ENCODE results near the gene RCCD1.
A peak's percentile ranks its signal among the peaks of the same experiment; 100 is the strongest.

The RCCD1 gene

DNA sequence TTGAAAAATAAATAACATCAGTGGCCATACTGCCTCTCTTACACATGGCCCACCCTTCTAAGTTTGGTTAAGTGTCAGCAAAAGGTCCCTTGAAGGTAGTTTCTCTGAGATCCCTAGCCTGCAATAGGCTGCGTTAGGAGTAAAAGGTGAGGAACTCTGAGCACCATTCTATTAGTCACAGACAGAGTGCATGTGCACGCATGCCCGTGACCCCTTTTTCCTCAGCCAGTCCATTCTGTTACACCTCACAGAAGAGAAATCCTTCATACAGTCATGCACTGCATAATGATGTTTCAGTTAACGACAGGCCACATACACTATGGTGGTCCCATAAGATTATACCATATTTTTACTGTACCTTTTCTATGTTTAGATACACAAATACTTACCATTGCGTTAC, 12.5 kb downstream of the RCCD1 start:
- no peaks in the 10 kb centered on the region for H3K27me3 ChIP-seq (ENCODE audit: insufficient read depth, low read length)
- no peaks in the 10 kb centered on the region for H3K4me1 ChIP-seq (ENCODE audit: control insufficient read depth in 1 of 2, insufficient read depth in 2 of 2, low read length in 2 of 2)
- peaks cover 30 to 52% of the 10 kb centered on the region in 2 experiments for H3K36me3 ChIP-seq (ENCODE audit: control insufficient read depth in 1 of 2, insufficient read depth in 2 of 2, low read length in 2 of 2)
- H2BK120ac ChIP-seq (ENCODE audit: insufficient read depth, low read length, poor library complexity): no peak overlapping the region
- H3K9me3 ChIP-seq (ENCODE audit: insufficient read depth, low read depth, low read length): peaks cover 4% of the 10 kb centered on the region
- no peaks in the 10 kb centered on the region for H3K79me1 ChIP-seq (ENCODE audit: low read length)
- H3K9ac ChIP-seq (ENCODE audit: low read length): no peak overlapping the region
- no peak overlapping the region for H2AK5ac ChIP-seq (ENCODE audit: low read length)
- no peak overlapping the region for H3K4me2 ChIP-seq (ENCODE audit: low read length)
- no peak overlapping the region for H2BK5ac ChIP-seq (ENCODE audit: low read depth, low read length, poor library complexity)
- no CpG with 5 or more reads among the region's 5 CpGs for WGBS (ENCODE audit: extremely low coverage, insufficient coverage, insufficient read length)
- no peak overlapping the region for H3K4ac ChIP-seq (ENCODE audit: low read depth, low read length)
- H4K91ac ChIP-seq (ENCODE audit: low read depth, low read length): no peak overlapping the region
- H3K18ac ChIP-seq (ENCODE audit: low read length): no peak overlapping the region
- no peak overlapping the region for H3K4me3 ChIP-seq (ENCODE audit: low read depth, low read length)
- DNase-seq: no peak
- H2AFZ ChIP-seq (ENCODE audit: insufficient read depth, low read length, poor library complexity): no peak overlapping the region
- no peak overlapping the region for H2BK12ac ChIP-seq (ENCODE audit: low read length)
- H3K79me2 ChIP-seq (ENCODE audit: control insufficient read depth, insufficient read depth, low read length, poor library complexity): no peaks in the 10 kb centered on the region
- no peak overlapping the region for H4K8ac ChIP-seq (ENCODE audit: low read depth, low read length)
- no peak overlapping the region for H3K23ac ChIP-seq (ENCODE audit: low read length)
- no peak overlapping the region for H3K27ac ChIP-seq (ENCODE audit: low read depth, low read length)
- no peak overlapping the region for H3K14ac ChIP-seq (ENCODE audit: low read length)
- H4K12ac ChIP-seq (ENCODE audit: low read depth, low read length): no peak overlapping the region

DNA sequence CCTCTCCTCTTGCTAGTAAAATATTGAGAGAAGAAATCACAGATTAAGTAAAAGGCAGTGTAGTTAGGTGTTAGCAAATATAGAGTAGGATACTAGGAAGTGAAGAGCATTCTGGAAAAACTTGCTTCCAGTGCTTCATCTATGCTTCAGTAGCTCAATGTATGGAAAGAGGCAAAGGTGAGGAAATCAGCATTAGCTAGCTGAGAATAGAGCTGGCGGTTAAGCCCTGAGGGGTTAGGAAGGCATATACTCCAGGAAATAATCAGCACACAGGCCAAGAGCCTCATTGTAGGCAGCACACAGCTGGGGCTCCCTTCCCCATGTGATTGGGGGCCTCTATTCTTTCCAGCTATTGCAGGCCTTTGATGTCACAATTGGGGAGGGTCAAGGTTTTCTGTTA, 13.8 kb downstream of the RCCD1 start:
- Histone ChIP-seq H2BK12ac (ENCODE audit: low read length) (no peak overlapping the region), H3K79me2 (ENCODE audit: control insufficient read depth, insufficient read depth, low read length, poor library complexity) (no peaks in the 10 kb centered on the region), H3K23ac (ENCODE audit: low read length) (no peak overlapping the region), H3K27me3 (ENCODE audit: insufficient read depth, low read length) (no peaks in the 10 kb centered on the region), H3K14ac (ENCODE audit: low read length) (no peak overlapping the region), H4K91ac (ENCODE audit: low read depth, low read length) (no peak overlapping the region), H3K4me1 (ENCODE audit: control insufficient read depth in 1 of 2, insufficient read depth in 2 of 2, low read length in 2 of 2) (no peaks in the 10 kb centered on the region), H3K4me2 (ENCODE audit: low read length) (no peak overlapping the region), H2BK5ac (ENCODE audit: low read depth, low read length, poor library complexity) (no peak overlapping the region), H4K8ac (ENCODE audit: low read depth, low read length) (no peak overlapping the region), H3K27ac (ENCODE audit: low read depth, low read length) (no peak overlapping the region), H3K4me3 (ENCODE audit: low read depth, low read length) (no peak overlapping the region), H3K79me1 (ENCODE audit: low read length) (no peaks in the 10 kb centered on the region), H2BK120ac (ENCODE audit: insufficient read depth, low read length, poor library complexity) (no peak overlapping the region), H3K9me3 (ENCODE audit: insufficient read depth, low read depth, low read length) (peaks cover 4% of the 10 kb centered on the region), H3K9ac (ENCODE audit: low read length) (no peak overlapping the region), H4K12ac (ENCODE audit: low read depth, low read length) (no peak overlapping the region), H2AK5ac (ENCODE audit: low read length) (no peak overlapping the region), H2AFZ (ENCODE audit: insufficient read depth, low read length, poor library complexity) (no peak overlapping the region), H3K18ac (ENCODE audit: low read length) (no peak overlapping the region), H3K4ac (ENCODE audit: low read depth, low read length) (no peak overlapping the region), H3K36me3 (ENCODE audit: control insufficient read depth in 1 of 2, insufficient read depth in 2 of 2, low read length in 2 of 2) (peaks cover 35 to 63% of the 10 kb centered on the region in 2 experiments)
- WGBS (ENCODE audit: extremely low coverage, insufficient coverage, insufficient read length): no CpG with 5 or more reads among the region's 1 CpG
- peak in 1 of 2 donors; percentile 26 for DNase-seq

DNA sequence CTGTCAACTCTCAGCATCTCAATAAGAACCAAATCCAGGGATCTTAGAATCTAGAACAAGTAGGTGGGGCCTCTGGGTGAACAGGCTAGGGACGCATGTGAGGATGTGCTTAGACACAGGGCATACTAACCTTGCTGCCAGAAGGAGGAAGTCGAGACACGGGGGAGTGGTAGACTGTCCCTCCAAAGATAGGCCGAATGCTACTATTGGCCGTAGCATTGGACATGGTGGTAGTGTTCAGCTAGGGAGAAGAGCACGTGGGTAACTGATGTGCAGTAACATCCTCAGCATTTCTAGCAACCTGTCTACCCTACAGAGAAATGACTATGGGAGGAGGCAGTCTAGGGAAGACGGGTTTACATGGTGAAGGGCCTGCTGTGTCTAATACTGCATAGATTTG, 15.6 kb downstream of the RCCD1 start:
- no peaks in the 10 kb centered on the region for H3K27me3 ChIP-seq (ENCODE audit: insufficient read depth, low read length)
- no peak overlapping the region for H3K14ac ChIP-seq (ENCODE audit: low read length)
- no peak overlapping the region for H2AFZ ChIP-seq (ENCODE audit: insufficient read depth, low read length, poor library complexity)
- H2AK5ac ChIP-seq (ENCODE audit: low read length): no peak overlapping the region
- H3K4me3 ChIP-seq (ENCODE audit: low read depth, low read length): no peak overlapping the region
- peaks cover 4% of the 10 kb centered on the region for H3K9me3 ChIP-seq (ENCODE audit: insufficient read depth, low read depth, low read length)
- no peak overlapping the region for H4K8ac ChIP-seq (ENCODE audit: low read depth, low read length)
- H3K79me1 ChIP-seq (ENCODE audit: low read length): no peaks in the 10 kb centered on the region
- no peak overlapping the region for H2BK12ac ChIP-seq (ENCODE audit: low read length)
- H3K36me3 ChIP-seq (ENCODE audit: control insufficient read depth in 1 of 2, insufficient read depth in 2 of 2, low read length in 2 of 2): peaks cover 40 to 77% of the 10 kb centered on the region in 2 experiments
- no CpG with 5 or more reads among the region's 7 CpGs for WGBS (ENCODE audit: extremely low coverage, insufficient coverage, insufficient read length)
- no peak overlapping the region for H3K27ac ChIP-seq (ENCODE audit: low read depth, low read length)
- no peak overlapping the region for H2BK120ac ChIP-seq (ENCODE audit: insufficient read depth, low read length, poor library complexity)
- no peak overlapping the region for H3K4me2 ChIP-seq (ENCODE audit: low read length)
- H3K23ac ChIP-seq (ENCODE audit: low read length): no peak overlapping the region
- no peak overlapping the region for H4K91ac ChIP-seq (ENCODE audit: low read depth, low read length)
- DNase-seq: no peak
- H3K18ac ChIP-seq (ENCODE audit: low read length): no peak overlapping the region
- H3K79me2 ChIP-seq (ENCODE audit: control insufficient read depth, insufficient read depth, low read length, poor library complexity): no peaks in the 10 kb centered on the region
- no peak overlapping the region for H3K4ac ChIP-seq (ENCODE audit: low read depth, low read length)
- no peak overlapping the region for H4K12ac ChIP-seq (ENCODE audit: low read depth, low read length)
- no peaks in the 10 kb centered on the region for H3K4me1 ChIP-seq (ENCODE audit: control insufficient read depth in 1 of 2, insufficient read depth in 2 of 2, low read length in 2 of 2)
- no peak overlapping the region for H2BK5ac ChIP-seq (ENCODE audit: low read depth, low read length, poor library complexity)
- H3K9ac ChIP-seq (ENCODE audit: low read length): no peak overlapping the region

DNA sequence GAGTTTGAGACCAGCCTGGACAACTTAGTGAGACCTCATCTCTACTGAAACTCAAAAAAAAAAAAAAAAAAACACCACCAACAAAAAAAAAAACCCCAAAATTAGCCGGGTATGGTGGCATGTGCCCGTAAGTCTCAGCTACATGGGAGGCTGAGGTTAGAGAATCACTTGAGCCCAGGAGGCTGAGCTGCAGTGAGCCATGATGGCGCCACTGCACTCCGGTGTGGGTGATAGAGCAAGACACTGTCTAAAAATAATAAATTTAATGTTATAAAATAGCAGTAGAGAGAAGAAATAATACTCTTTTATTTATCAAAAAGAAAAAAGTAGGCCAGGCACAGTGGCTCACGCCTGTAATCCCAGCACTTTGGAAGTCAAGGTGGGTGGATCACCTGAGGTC, 17.4 kb downstream of the RCCD1 start:
- no peak overlapping the region for H3K18ac ChIP-seq (ENCODE audit: low read length)
- peaks cover 1% of the 10 kb centered on the region for H3K9me3 ChIP-seq (ENCODE audit: insufficient read depth, low read depth, low read length)
- no peak overlapping the region for H2AFZ ChIP-seq (ENCODE audit: insufficient read depth, low read length, poor library complexity)

More for the DNA sequence above, 17.4 kb downstream of the RCCD1 start:
- Histone ChIP-seq H3K27ac (ENCODE audit: low read depth, low read length) (no peak overlapping the region), H3K14ac (ENCODE audit: low read length) (no peak overlapping the region), H3K4me1 (ENCODE audit: control insufficient read depth in 1 of 2, insufficient read depth in 2 of 2, low read length in 2 of 2) (no peaks in the 10 kb centered on the region), H3K79me1 (ENCODE audit: low read length) (no peaks in the 10 kb centered on the region), H4K91ac (ENCODE audit: low read depth, low read length) (no peak overlapping the region), H3K4me3 (ENCODE audit: low read depth, low read length) (no peak overlapping the region), H4K8ac (ENCODE audit: low read depth, low read length) (no peak overlapping the region), H2BK12ac (ENCODE audit: low read length) (no peak overlapping the region), H4K12ac (ENCODE audit: low read depth, low read length) (no peak overlapping the region), H2BK120ac (ENCODE audit: insufficient read depth, low read length, poor library complexity) (no peak overlapping the region), H2AK5ac (ENCODE audit: low read length) (no peak overlapping the region), H3K79me2 (ENCODE audit: control insufficient read depth, insufficient read depth, low read length, poor library complexity) (no peaks in the 10 kb centered on the region), H2BK5ac (ENCODE audit: low read depth, low read length, poor library complexity) (no peak overlapping the region), H3K36me3 (ENCODE audit: control insufficient read depth in 1 of 2, insufficient read depth in 2 of 2, low read length in 2 of 2) (peaks cover 43 to 77% of the 10 kb centered on the region in 2 experiments), H3K4me2 (ENCODE audit: low read length) (no peak overlapping the region), H3K27me3 (ENCODE audit: insufficient read depth, low read length) (no peaks in the 10 kb centered on the region), H3K4ac (ENCODE audit: low read depth, low read length) (no peak overlapping the region), H3K23ac (ENCODE audit: low read length) (no peak overlapping the region), H3K9ac (ENCODE audit: low read length) (no peak overlapping the region)
- DNase-seq: no peak
- no CpG with 5 or more reads among the region's 5 CpGs for WGBS (ENCODE audit: extremely low coverage, insufficient coverage, insufficient read length)

Data from trophoblast cell (in vitro differentiated cells and primary cell).